Nephron progenitor cell (in vitro differentiated cells): ENCODE results near the gene SLC9A7.

Experiments
- DNase-seq: peaks from one replicate; pipeline ENCODE4 v3.0.0; 2021
- H3K27ac Mint-ChIP-seq: 2 replicates; pipeline ENCODE4 v1.8.0; 2021; ENCODE audit warnings: mild to moderate bottlenecking, moderate library complexity, mixed read lengths
- H3K27me3 Mint-ChIP-seq: 2 replicates; pipeline ENCODE4 v1.8.0; 2021; ENCODE audit warnings: mild to moderate bottlenecking, low read depth, mixed read lengths; ENCODE audit not compliant: poor library complexity
- H3K36me3 Mint-ChIP-seq: 2 replicates; pipeline ENCODE4 v1.8.0; 2021; ENCODE audit warnings: low read depth, mixed read lengths
- H3K4me1 Mint-ChIP-seq: 2 replicates; pipeline ENCODE4 v1.8.0; 2021; ENCODE audit warnings: mixed read lengths
- H3K4me3 Mint-ChIP-seq: 2 replicates; pipeline ENCODE4 v1.8.0; 2021; ENCODE audit warnings: mild to moderate bottlenecking, moderate library complexity, mixed read lengths
- H3K9me3 Mint-ChIP-seq: 2 replicates; pipeline ENCODE4 v1.8.0; 2021; ENCODE audit warnings: mild to moderate bottlenecking, moderate library complexity, mixed read lengths
- TF ChIP-seq, protein P1 (sequence below): fragments of 200-600 bp; sonication (generic); IDR thresholded peaks from 2 replicates; pipeline ENCODE4 v1.5.0; 2021; ENCODE audit warnings: antibody characterized with exemption

SLC9A7 gene

DNA sequence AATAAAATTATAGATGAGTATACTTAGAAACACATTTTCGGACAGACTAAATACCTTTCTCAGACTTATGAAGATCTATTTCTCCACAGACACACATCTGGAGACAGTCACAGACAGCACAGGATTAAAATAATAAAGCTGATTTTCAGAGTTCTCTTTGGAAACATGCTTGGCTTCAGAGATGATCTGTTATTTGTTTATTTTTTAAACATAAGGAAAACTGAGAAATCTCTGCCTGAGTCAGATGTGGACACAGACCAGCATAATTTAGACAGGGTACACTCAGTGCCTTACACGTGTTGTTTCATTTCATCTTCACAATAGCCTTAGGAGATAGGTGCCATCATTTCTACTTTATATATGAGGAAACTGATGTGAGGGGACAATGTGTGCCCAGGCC, 92.1 kb downstream of the SLC9A7 start:
- Mint-ChIP-seq H3K36me3 (no peaks in the 10 kb centered on the region), H3K4me1 (no peaks in the 10 kb centered on the region), H3K4me3 (no peak overlapping the region), H3K27me3 (peaks cover 10% of the 10 kb centered on the region), H3K27ac (no peak overlapping the region), H3K9me3 (peaks cover 36% of the 10 kb centered on the region)
- TF ChIP-seq, protein P1, sequence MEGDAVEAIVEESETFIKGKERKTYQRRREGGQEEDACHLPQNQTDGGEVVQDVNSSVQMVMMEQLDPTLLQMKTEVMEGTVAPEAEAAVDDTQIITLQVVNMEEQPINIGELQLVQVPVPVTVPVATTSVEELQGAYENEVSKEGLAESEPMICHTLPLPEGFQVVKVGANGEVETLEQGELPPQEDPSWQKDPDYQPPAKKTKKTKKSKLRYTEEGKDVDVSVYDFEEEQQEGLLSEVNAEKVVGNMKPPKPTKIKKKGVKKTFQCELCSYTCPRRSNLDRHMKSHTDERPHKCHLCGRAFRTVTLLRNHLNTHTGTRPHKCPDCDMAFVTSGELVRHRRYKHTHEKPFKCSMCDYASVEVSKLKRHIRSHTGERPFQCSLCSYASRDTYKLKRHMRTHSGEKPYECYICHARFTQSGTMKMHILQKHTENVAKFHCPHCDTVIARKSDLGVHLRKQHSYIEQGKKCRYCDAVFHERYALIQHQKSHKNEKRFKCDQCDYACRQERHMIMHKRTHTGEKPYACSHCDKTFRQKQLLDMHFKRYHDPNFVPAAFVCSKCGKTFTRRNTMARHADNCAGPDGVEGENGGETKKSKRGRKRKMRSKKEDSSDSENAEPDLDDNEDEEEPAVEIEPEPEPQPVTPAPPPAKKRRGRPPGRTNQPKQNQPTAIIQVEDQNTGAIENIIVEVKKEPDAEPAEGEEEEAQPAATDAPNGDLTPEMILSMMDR = no peak
- DNase-seq = no peak

DNA sequence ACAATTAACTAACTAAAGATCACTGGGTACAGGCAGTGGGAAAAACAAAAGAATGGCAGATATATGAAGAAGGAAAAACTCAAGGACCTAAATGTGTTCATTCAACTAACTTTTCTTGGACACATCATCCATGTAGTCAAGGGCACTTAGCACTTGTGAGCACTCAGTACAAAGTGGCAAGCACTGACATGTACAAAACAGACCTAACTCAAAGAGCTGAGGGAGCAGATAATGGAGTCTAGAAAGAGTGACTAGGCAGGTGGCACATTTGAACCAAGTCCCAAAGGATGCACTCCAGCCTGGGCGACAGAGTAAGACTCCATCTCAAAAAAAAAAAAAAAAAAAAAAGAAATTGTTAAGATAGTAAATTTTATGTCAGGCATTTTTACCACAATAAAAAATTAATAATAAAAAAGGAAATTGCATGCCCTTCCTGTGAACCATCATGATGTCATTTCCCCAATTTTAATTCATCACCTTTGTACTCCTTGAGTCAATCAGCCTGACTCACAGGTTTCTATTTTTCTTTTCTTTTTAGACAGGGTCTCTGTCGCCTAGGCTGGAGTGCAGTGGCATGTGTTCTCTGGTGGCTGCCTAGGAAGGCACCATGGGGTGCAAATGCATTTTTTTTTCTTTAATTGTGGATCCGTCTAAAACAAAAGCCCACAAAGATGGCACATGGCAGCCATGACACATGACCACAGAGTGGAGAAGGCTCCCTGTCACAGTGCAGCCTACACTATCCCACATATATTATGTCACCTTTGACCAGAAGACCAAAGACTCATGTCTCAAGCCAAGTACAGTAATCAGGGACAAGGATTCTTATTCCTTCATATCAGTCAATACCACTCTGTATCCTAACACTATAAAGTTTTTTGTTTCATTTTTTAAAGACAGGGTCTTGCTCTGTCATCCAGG, 93.4 kb downstream of the SLC9A7 start:
- Mint-ChIP-seq H3K27ac (no peak overlapping the region), H3K27me3 (peaks cover 10% of the 10 kb centered on the region), H3K4me3 (no peak overlapping the region), H3K4me1 (no peaks in the 10 kb centered on the region), H3K36me3 (no peaks in the 10 kb centered on the region), H3K9me3 (peaks cover 40% of the 10 kb centered on the region)
- no peak for DNase-seq
- TF ChIP-seq, protein P1 = no peak

DNA sequence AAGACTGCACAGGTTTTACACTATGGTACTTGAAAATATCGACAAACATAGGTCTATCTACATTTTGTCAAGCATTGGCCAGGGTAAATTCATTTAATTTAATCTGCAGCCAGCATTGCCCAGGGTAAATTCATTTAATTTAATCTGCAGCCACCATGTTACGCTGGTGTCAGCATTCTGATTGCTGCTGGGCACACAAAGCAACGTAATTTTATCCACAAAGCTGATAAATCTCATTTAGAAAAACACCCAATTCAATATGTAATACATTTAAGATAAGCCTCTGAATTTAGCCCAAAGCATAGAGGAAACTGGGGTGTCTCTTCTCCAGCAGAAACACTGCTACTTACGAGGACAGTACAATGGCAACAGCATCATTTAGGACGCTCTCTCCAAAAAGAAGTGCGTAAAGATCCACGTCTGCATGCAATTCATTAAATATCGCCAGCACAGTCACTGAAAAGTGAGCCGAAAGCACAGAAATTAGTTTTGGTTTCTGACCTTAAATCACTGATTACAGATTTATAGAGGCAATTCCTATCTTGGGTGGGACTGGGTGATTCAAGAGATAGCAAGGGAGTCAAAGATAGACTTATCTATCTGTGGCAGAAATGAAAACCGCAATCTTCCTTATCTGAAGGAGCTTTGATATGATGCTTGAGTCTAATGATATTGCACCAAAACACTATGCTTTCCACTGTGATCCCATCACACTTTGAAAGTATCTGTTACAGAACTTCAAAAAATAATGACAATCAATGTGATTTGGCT, 96.5 kb downstream of the SLC9A7 start:
- TF ChIP-seq, protein P1 = no peak
- Mint-ChIP-seq H3K9me3 (peaks cover 26% of the 10 kb centered on the region), H3K4me1 (no peaks in the 10 kb centered on the region), H3K27ac (no peak overlapping the region), H3K27me3 (peaks cover 3% of the 10 kb centered on the region), H3K36me3 (no peaks in the 10 kb centered on the region), H3K4me3 (no peak overlapping the region)
- DNase-seq = no peak

DNA sequence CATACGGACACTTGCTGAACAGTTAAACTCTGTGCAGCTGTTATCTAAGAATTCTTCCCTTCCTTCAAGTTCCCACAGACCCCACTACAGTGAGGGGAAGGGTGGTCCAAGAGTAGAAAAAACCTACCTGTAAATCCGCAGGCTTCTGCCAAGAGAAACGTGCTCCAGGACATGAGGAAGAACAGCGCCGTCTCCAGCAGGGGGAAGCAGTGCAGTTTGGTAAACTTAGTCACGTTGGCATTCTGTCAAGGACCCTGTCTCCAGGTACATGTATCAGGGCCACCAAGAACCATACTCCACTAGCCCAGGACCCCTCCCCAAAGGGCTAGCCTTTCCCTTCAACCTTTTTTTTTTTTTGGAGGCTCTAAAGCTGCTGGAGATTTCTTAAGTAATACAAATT, 105.4 kb downstream of the SLC9A7 start:
- TF ChIP-seq, protein P1 = peak; percentile 15
- peaks cover 21% of the 10 kb centered on the region for H3K4me1 Mint-ChIP-seq
- H3K9me3 Mint-ChIP-seq = peaks cover 44% of the 10 kb centered on the region

DNA sequence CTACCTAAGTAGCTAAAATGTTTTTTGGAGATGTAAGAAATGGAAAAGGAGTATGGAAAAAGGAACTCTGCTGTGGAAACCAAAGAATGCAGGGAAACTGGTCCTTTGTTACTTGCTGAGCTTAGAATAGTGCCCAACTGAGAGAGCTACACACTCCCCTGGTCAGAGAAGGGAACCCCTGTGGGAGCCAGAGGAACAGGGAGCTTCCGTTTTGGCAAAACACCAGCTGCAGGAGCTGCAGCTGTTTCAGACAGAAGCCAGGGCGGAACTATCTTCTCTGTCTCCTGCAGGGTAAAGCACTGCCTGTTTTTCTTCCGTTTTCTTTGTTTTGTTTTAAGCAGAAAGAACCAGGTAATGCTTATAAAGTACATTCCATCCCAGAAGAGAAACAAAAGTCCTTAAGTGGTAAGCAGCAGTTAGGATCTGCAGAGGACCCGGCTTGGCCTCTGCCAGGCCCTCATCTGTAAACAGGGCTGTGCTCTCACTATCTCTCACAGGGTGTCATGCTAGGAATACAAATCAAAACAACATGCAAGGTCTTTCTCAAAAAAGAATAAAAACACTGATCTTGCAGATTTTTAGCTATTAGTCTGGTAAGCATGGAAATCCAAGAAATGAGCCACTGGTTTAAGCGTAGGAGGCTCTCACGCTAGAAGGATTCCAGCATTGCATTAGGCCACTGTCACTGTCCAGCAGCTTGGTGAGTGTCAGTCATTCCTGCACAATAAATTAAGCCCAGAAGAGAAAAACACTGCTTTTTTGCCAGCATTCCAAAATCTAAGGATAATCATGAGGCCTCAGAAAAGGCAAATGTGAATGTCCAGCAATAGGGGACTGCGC, 109.3 kb downstream of the SLC9A7 start:
- TF ChIP-seq, protein P1 = no peak
- no peak overlapping the region for H3K4me3 Mint-ChIP-seq
- no peak for DNase-seq
- no peak overlapping the region for H3K27ac Mint-ChIP-seq
- H3K27me3 Mint-ChIP-seq = peaks cover 8% of the 10 kb centered on the region
- H3K4me1 Mint-ChIP-seq = peaks cover 33% of the 10 kb centered on the region
- H3K36me3 Mint-ChIP-seq = no peaks in the 10 kb centered on the region
- H3K9me3 Mint-ChIP-seq = peaks cover 55% of the 10 kb centered on the region

More for the DNA sequence above, 105.4 kb downstream of the SLC9A7 start:
- H3K36me3 Mint-ChIP-seq = peaks cover 4% of the 10 kb centered on the region
- peaks cover 4% of the 10 kb centered on the region for H3K27me3 Mint-ChIP-seq
- H3K27ac Mint-ChIP-seq = no peak overlapping the region
- H3K4me3 Mint-ChIP-seq = no peak overlapping the region
- peak; percentile 9 for DNase-seq
